Measurements from ENCODE around the gene KRT38. TPM values are rescaled to one million over a fixed set of nuclear protein-coding genes. Genes with fewer than 3 reads are reported as not detected.
"Not testable (repeated sequence)": the region's sequence is repeated elsewhere in the genome, so short reads cannot be mapped to it uniquely, and the experiment has no call there.

The KRT38 gene
- total RNA-seq, 2 donors from 2014 or later = not detected

- Mint-ChIP-seq H3K9me3 (no peaks in the 10 kb centered on the region), H3K4me1 (ENCODE audit: low read depth in 2 of 2) (no peaks in the 10 kb centered on the region), H3K27ac (no peak within 1 kb of the TSS), H3K36me3 (no peaks in the 10 kb centered on the region), H3K27me3 (peaks cover 12 to 14% of the 10 kb centered on the region in 2 donors), H3K4me3 (no peak within 1 kb of the TSS)
- DNase-seq (ENCODE audit: low spot score) = no peak
- no peak for ATAC-seq
Observed at GRCh38 chr17:41424111-41424635, 16.6 kb downstream of the KRT38 start, which contains the start of gene KRT37. KRT37 (minus strand) TSS chr17:41424585; CDS start chr17:41424523, 62 bp downstream.

- H3K9me3 Mint-ChIP-seq; H3K36me3 Mint-ChIP-seq; H3K4me3 Mint-ChIP-seq; H3K4me1 Mint-ChIP-seq (ENCODE audit: low read depth in 2 of 2); DNase-seq (ENCODE audit: low spot score); ATAC-seq; H3K27ac Mint-ChIP-seq: not testable (repeated sequence)
- peaks cover 10 to 14% of the 10 kb centered on the region in 2 donors for H3K27me3 Mint-ChIP-seq
Observed at GRCh38 chr17:41422586-41422985, 18.2 kb downstream of the KRT38 start.

- DNase-seq (ENCODE audit: low spot score) (no peak), ATAC-seq (no peak)
- Mint-ChIP-seq H3K9me3 (no peaks in the 10 kb centered on the region), H3K4me1 (ENCODE audit: low read depth in 2 of 2) (no peaks in the 10 kb centered on the region), H3K36me3 (no peaks in the 10 kb centered on the region), H3K4me3 (no peak overlapping the region), H3K27ac (no peak overlapping the region), H3K27me3 (peaks cover 12 to 18% of the 10 kb centered on the region in 2 donors)
Observed at GRCh38 chr17:41421617-41422016, 19.2 kb downstream of the KRT38 start.

DNA sequence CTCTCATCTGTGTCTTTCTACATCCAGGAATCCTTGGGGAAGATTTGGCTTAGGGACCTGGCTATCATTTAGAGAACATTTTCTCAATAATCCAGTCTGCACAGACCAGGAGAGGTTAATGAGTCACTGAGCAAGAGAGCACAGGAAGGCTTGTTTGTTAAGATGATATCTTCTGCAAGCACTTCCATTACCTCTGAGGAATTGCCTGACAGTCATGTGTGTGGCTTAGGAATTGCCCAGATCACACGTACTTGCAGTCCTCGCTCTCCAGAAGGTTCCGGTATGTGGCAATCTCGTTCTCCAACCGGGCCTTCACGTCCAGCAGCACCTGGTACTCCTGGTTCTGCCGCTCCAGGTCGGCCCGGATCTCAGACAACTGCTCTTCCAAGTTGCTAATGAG lies 19.7 kb downstream of the KRT38 start:
- no peaks in the 10 kb centered on the region for H3K36me3 Mint-ChIP-seq
- no peak overlapping the region for H3K4me3 Mint-ChIP-seq
- no peaks in the 10 kb centered on the region for H3K9me3 Mint-ChIP-seq
- DNase-seq (ENCODE audit: low spot score) (no peak), ATAC-seq (no peak)
- H3K27me3 Mint-ChIP-seq = peaks cover 12 to 18% of the 10 kb centered on the region in 2 donors
- no peaks in the 10 kb centered on the region for H3K4me1 Mint-ChIP-seq (ENCODE audit: low read depth in 2 of 2)
- no peak overlapping the region for H3K27ac Mint-ChIP-seq

- H3K27me3 Mint-ChIP-seq = peaks cover 7 to 18% of the 10 kb centered on the region in 2 donors
- H3K9me3 Mint-ChIP-seq = no peaks in the 10 kb centered on the region
- DNase-seq (ENCODE audit: low spot score) = no peak
- ATAC-seq = no peak
- H3K4me3 Mint-ChIP-seq = no peak overlapping the region
- H3K27ac Mint-ChIP-seq = no peak overlapping the region
- H3K36me3 Mint-ChIP-seq = no peaks in the 10 kb centered on the region
- no peaks in the 10 kb centered on the region for H3K4me1 Mint-ChIP-seq (ENCODE audit: low read depth in 2 of 2)
Observed at GRCh38 chr17:41420134-41420533, 20.6 kb downstream of the KRT38 start.

DNA sequence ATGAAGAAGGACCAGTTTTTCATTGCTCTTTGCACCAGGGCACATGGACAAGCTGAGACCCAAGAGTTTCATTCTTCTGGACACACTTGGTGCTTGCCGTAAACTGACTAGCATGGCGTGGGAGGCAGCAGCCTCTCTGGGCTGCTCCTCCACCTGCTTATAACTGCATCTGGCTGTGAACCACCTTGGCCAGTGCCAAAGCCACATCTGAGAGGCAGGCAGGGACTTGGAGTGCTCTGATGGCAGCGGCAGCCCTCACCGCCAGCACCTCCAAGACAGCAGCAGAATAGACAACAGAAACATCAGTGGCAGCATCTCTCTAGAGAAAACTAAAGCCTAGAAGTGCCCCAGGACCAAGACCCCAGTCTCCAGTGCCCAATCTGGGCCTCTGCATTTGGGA lies 21.1 kb downstream of the KRT38 start:
- Mint-ChIP-seq H3K36me3 (no peaks in the 10 kb centered on the region), H3K9me3 (no peaks in the 10 kb centered on the region), H3K4me1 (ENCODE audit: low read depth in 2 of 2) (no peaks in the 10 kb centered on the region), H3K27ac (no peak overlapping the region), H3K27me3 (peaks cover 7 to 18% of the 10 kb centered on the region in 2 donors), H3K4me3 (no peak overlapping the region)
- DNase-seq (ENCODE audit: low spot score) (no peak), ATAC-seq (no peak)

DNA sequence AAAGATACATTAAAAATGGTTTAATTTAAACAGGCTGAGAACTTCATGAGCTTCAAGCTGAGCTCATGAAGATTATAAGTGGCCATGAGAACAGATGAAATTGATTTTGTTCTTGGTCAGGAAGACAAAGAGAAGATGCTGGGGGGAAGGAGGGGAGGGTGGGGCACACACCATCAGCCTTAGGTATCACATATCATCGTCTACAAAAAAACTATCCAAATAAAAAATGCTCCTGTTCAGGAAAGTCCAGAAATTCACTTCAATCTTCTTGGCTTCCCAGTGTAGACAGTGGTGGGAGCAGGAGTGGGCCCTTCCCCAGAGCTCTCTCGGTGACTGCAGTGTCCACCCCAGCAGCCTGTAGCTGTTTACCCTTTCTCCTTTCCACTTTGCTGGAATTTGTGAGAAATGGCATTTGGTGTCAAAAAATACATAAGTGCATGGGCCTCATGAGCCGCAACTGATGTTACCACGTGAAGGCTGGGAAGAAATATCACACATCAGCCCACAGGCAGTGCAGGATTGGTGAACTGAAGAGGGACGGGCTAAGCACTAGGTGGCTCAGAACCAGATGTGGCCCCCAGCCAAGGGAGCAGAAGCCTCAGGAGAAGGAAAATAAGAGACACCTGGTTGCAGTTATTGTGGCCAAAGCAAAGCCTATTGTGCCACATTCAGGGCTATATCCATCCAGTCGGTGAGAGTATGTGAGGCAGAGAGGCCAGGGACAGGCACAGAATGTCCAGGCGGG lies 22.5 kb downstream of the KRT38 start:
- Mint-ChIP-seq H3K36me3 (no peaks in the 10 kb centered on the region), H3K27me3 (peaks cover 7 to 22% of the 10 kb centered on the region in 2 donors), H3K4me3 (no peak overlapping the region), H3K9me3 (no peaks in the 10 kb centered on the region), H3K4me1 (ENCODE audit: low read depth in 2 of 2) (no peaks in the 10 kb centered on the region), H3K27ac (no peak overlapping the region)
- ATAC-seq = no peak
- DNase-seq (ENCODE audit: low spot score) = no peak

GRCh38 chr17:41417576-41418015 lies 23.2 kb downstream of the KRT38 start:
- Mint-ChIP-seq H3K4me1 (ENCODE audit: low read depth in 2 of 2) (no peaks in the 10 kb centered on the region), H3K27me3 (peaks cover 7 to 20% of the 10 kb centered on the region in 2 donors), H3K27ac (no peak overlapping the region), H3K4me3 (no peak overlapping the region), H3K9me3 (no peaks in the 10 kb centered on the region), H3K36me3 (no peaks in the 10 kb centered on the region)
- ATAC-seq = no peak
- no peak for DNase-seq (ENCODE audit: low spot score)

DNA sequence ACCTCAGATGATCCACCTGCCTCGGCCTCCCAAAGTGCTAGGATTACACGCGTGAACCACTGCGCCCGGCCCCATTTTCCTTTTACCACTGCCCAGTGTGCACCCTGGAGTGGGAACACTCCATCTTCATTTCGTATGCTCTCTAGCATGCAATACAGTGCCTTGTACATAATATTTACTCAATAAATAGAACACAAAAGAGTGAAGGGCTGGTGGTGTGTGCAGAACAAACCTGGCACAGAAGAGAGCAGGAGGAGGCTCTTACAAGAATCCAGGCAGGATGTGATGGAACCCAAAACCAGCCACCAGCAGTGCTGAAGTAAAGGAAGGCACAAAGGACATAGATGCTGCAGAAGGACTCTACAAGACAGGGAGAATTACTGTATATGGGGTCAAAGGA lies 23.7 kb downstream of the KRT38 start:
- H3K4me3 Mint-ChIP-seq = no peak overlapping the region

GRCh38 chr17:41416479-41416878 lies 24.3 kb downstream of the KRT38 start:
- H3K27me3 Mint-ChIP-seq = peaks cover 7 to 23% of the 10 kb centered on the region in 2 donors
- no peaks in the 10 kb centered on the region for H3K9me3 Mint-ChIP-seq
- no peak for ATAC-seq
- no peaks in the 10 kb centered on the region for H3K36me3 Mint-ChIP-seq
- no peaks in the 10 kb centered on the region for H3K4me1 Mint-ChIP-seq (ENCODE audit: low read depth in 2 of 2)
- H3K27ac Mint-ChIP-seq = no peak overlapping the region
- DNase-seq (ENCODE audit: low spot score) = no peak
- H3K4me3 Mint-ChIP-seq = no peak overlapping the region

More for the DNA sequence above, 23.7 kb downstream of the KRT38 start:
- H3K36me3 Mint-ChIP-seq = no peaks in the 10 kb centered on the region
- H3K4me1 Mint-ChIP-seq (ENCODE audit: low read depth in 2 of 2) = no peaks in the 10 kb centered on the region
- DNase-seq (ENCODE audit: low spot score) (no peak), ATAC-seq (no peak)
- no peak overlapping the region for H3K27ac Mint-ChIP-seq
- H3K9me3 Mint-ChIP-seq = no peaks in the 10 kb centered on the region
- H3K27me3 Mint-ChIP-seq = peaks cover 7 to 23% of the 10 kb centered on the region in 2 donors

DNA sequence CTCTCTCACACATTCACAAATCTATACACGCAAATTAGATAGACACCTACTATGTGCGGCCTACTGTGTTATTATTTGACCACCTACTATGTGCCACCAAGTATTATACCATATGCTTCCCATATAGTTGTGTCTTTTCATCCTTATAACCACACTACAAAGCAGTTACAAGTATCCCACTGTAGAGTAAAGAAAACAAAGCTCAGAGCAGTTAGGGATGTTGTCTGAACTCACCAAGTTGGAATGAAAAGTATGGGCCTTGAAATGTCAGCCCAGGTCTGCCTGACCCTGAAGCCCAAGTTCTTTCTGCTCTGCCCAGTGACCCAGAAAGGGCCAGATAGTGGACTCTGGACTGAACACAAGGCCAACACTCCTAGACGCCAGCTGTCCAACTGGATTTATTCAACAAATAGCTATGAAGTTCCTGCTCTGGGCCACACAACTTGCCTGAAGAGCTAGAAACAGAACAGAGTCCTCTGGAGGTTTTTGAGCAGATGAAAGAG lies 24.9 kb downstream of the KRT38 start:
- H3K27ac Mint-ChIP-seq = no peak overlapping the region
- no peaks in the 10 kb centered on the region for H3K36me3 Mint-ChIP-seq
- no peak for ATAC-seq
- no peak for DNase-seq (ENCODE audit: low spot score)
- H3K27me3 Mint-ChIP-seq = peaks cover 7 to 21% of the 10 kb centered on the region in 2 donors
- H3K9me3 Mint-ChIP-seq = no peaks in the 10 kb centered on the region
- H3K4me1 Mint-ChIP-seq (ENCODE audit: low read depth in 2 of 2) = no peaks in the 10 kb centered on the region
- H3K4me3 Mint-ChIP-seq = no peak overlapping the region

DNA sequence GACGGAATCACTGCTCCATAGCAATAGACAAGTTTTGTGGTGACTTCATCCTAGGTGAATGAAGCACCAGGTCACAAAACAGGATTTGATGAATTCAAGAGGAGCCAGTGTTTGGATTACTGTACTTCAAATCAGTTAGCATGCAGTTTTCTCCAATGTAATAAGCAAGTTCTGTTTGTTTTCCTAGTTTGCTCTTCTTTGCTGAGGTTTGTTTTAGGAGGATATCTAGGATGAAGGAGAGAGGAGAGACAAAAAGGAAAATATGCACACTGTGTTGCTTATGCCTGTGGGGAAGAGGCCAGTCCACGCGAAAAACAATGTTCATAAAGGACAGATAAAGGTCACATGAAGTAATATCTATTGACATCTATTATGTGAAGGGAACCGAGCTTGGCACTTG lies 25.4 kb downstream of the KRT38 start:
- Mint-ChIP-seq H3K4me1 (ENCODE audit: low read depth in 2 of 2) (no peaks in the 10 kb centered on the region), H3K27ac (no peak overlapping the region), H3K9me3 (no peaks in the 10 kb centered on the region), H3K4me3 (no peak overlapping the region), H3K27me3 (peaks cover 7 to 18% of the 10 kb centered on the region in 2 donors), H3K36me3 (no peaks in the 10 kb centered on the region)
- no peak for DNase-seq (ENCODE audit: low spot score)
- no peak for ATAC-seq

GRCh38 chr17:41413982-41414381 lies 26.8 kb downstream of the KRT38 start:
- H3K4me1 Mint-ChIP-seq (ENCODE audit: low read depth in 2 of 2) = no peaks in the 10 kb centered on the region
- DNase-seq (ENCODE audit: low spot score) (no peak), ATAC-seq (no peak)
- H3K27ac Mint-ChIP-seq = no peak overlapping the region
- H3K9me3 Mint-ChIP-seq = no peaks in the 10 kb centered on the region
- no peaks in the 10 kb centered on the region for H3K36me3 Mint-ChIP-seq
- no peak overlapping the region for H3K4me3 Mint-ChIP-seq
- H3K27me3 Mint-ChIP-seq = peaks cover 7 to 16% of the 10 kb centered on the region in 2 donors

DNA sequence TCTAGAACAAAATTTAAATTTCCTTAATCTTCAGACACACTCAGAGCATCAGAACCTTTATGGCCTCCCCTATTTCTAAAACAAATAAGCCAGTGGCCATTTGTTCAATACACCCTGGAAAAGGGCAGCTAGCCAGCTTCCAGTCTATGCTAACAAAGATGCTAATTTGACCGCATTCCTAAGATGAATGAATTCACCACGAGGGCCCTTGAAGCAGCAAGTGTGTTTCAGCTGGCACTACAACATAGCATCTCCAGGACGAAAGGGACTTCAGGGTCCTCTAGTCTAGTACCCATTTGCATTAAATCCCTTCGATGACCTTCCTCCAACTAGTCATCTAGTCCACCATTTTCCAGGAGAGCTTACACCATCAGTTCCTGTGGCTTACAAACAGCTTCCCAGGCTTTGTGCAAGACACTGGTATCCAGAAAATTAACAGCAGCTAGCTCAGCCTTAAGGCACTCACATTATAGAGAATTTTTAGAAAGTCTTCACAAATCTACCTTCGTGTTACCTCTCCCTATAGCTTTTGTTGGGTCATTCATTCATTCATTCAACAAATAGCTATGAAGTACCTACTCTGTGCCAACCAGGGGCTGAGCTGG lies 27.3 kb downstream of the KRT38 start:
- DNase-seq (ENCODE audit: low spot score) (no peak), ATAC-seq (no peak)
- Mint-ChIP-seq H3K4me3 (no peak overlapping the region), H3K36me3 (no peaks in the 10 kb centered on the region), H3K27me3 (peaks cover 7 to 17% of the 10 kb centered on the region in 2 donors), H3K27ac (no peak overlapping the region), H3K4me1 (ENCODE audit: low read depth in 2 of 2) (no peaks in the 10 kb centered on the region), H3K9me3 (no peaks in the 10 kb centered on the region)
